ENCODE data around the gene ZNF892. TPM values are rescaled to one million over a fixed set of nuclear protein-coding genes. Genes with fewer than 3 reads are reported as not detected.
"Not testable (repeated sequence)": the region's sequence is repeated elsewhere in the genome, so short reads cannot be mapped to it uniquely, and the experiment has no call there.

ZNF892 gene
- total and polyA plus RNA-seq, 2 experiments from 2014 or later: 0.79 to 3.0 TPM

- H4K20me1 ChIP-seq (ENCODE audit: insufficient read depth): no peaks in the 10 kb centered on the region
- in situ Hi-C loops (cut with MboI): no loop called here
- H3K4me1 ChIP-seq (ENCODE audit: insufficient read depth): no peaks in the 10 kb centered on the region
- 0 out of 2 replicates have a peak, but pooled peaks cover 6% of the 10 kb centered on the region for H3K27me3 ChIP-seq (replicated peaks; ENCODE audit: insufficient read depth)
- H3K36me3 ChIP-seq (ENCODE audit: low read depth): no peaks in the 10 kb centered on the region
- no peaks in the 10 kb centered on the region for H3K9me2 ChIP-seq (ENCODE audit: insufficient read depth)
- H3K9me3 ChIP-seq (ENCODE audit: low read depth): no peaks in the 10 kb centered on the region
- no peak overlapping the region for H3K27ac ChIP-seq
- H3F3A ChIP-seq (ENCODE audit: insufficient read depth): no peaks in the 10 kb centered on the region
- no peak for DNase-seq
- 70 to 76% methylated on average over 5 of the region's 5 CpGs for WGBS, 2 experiments (ENCODE audit: low coverage in 1 of 2, low lambda C conversion rate in 2 of 2, missing lambda C conversion rate in 2 of 2)
- no peak overlapping the region for H3K4me3 ChIP-seq
- H3K4me2 ChIP-seq (ENCODE audit: unreplicated experiment): no peak overlapping the region
- H3K79me2 ChIP-seq (ENCODE audit: insufficient read depth): no peaks in the 10 kb centered on the region
- no peak overlapping the region for H2AFZ ChIP-seq
- TF ChIP-seq EZH2phosphoT487 (IDR thresholded peaks at IDR 0.05; ENCODE audit: insufficient read depth, low read depth) (no peak), EZH2 (IDR thresholded peaks at IDR 0.05; ENCODE audit: insufficient read depth, poor library complexity, severe bottlenecking) (no peak)
- H3K9ac ChIP-seq: no peak overlapping the region
Observed at GRCh38 chr2:95240091-95240490, 32.8 kb downstream of the ZNF892 start.

GRCh38 chr2:95240556-95240955, 33.2 kb downstream of the ZNF892 start:
- 63 to 64% methylated on average over 5 of the region's 5 CpGs for WGBS, 2 experiments (ENCODE audit: low coverage in 1 of 2, low lambda C conversion rate in 2 of 2, missing lambda C conversion rate in 2 of 2)

GRCh38 chr2:95242084-95242483, 34.8 kb downstream of the ZNF892 start:
- H3K9me3 ChIP-seq (ENCODE audit: low read depth); H3K4me1 ChIP-seq (ENCODE audit: insufficient read depth); H3K27ac ChIP-seq; H3K9ac ChIP-seq; H3K27me3 ChIP-seq (replicated peaks; ENCODE audit: insufficient read depth); H3K79me2 ChIP-seq (ENCODE audit: insufficient read depth); H3K4me2 ChIP-seq (ENCODE audit: unreplicated experiment); H3K36me3 ChIP-seq (ENCODE audit: low read depth); H2AFZ ChIP-seq; H3F3A ChIP-seq (ENCODE audit: insufficient read depth); H3K4me3 ChIP-seq; in situ Hi-C loops (cut with MboI); H4K20me1 ChIP-seq (ENCODE audit: insufficient read depth); H3K9me2 ChIP-seq (ENCODE audit: insufficient read depth): not testable (repeated sequence)
- peak; percentile 12 for DNase-seq
- 15 to 29% methylated on average over 1 of the region's 1 CpG for WGBS, 2 experiments (ENCODE audit: low coverage in 1 of 2, low lambda C conversion rate in 2 of 2, missing lambda C conversion rate in 2 of 2)

More at GRCh38 chr2:95240556-95240955, 33.2 kb downstream of the ZNF892 start:
- Histone ChIP-seq H3K4me2 (ENCODE audit: unreplicated experiment) (no peak overlapping the region), H3K4me3 (no peak overlapping the region), H3K9ac (no peak overlapping the region), H3K27me3 (replicated peaks; ENCODE audit: insufficient read depth) (0 out of 2 replicates have a peak, but pooled peaks cover 5% of the 10 kb centered on the region), H4K20me1 (ENCODE audit: insufficient read depth) (no peaks in the 10 kb centered on the region), H3K9me2 (ENCODE audit: insufficient read depth) (no peaks in the 10 kb centered on the region), H2AFZ (no peak overlapping the region), H3K27ac (no peak overlapping the region), H3K79me2 (ENCODE audit: insufficient read depth) (no peaks in the 10 kb centered on the region), H3F3A (ENCODE audit: insufficient read depth) (no peaks in the 10 kb centered on the region), H3K9me3 (ENCODE audit: low read depth) (no peaks in the 10 kb centered on the region), H3K4me1 (ENCODE audit: insufficient read depth) (no peaks in the 10 kb centered on the region), H3K36me3 (ENCODE audit: low read depth) (no peaks in the 10 kb centered on the region)
- TF ChIP-seq EZH2 (IDR thresholded peaks at IDR 0.05; ENCODE audit: insufficient read depth, poor library complexity, severe bottlenecking) (no peak), EZH2phosphoT487 (IDR thresholded peaks at IDR 0.05; ENCODE audit: insufficient read depth, low read depth) (no peak)
- no peak for DNase-seq
- in situ Hi-C loops (cut with MboI): no loop called here

Other genes with a start within 250 kb of the ZNF892 start
- gene MAL, start 181.8 kb upstream of the ZNF892 start, total RNA-seq (2014; rRNA removed; shearing (Covaris generic)): not detected in 2 replicates
- gene MAL, start 181.8 kb upstream of the ZNF892 start, polyA plus RNA-seq (2016; fragmentation: Nextera tagmentation; extraction: Ambion mirVana): not detected in 2 replicates
- gene MRPS5, start 85.7 kb upstream of the ZNF892 start, total RNA-seq (2014; rRNA removed; shearing (Covaris generic)): 26.1 and 34.3 TPM in 2 replicates
- 38.1 and 38.4 TPM in 2 replicates for gene MRPS5, start 85.7 kb upstream of the ZNF892 start, polyA plus RNA-seq (2016; fragmentation: Nextera tagmentation; extraction: Ambion mirVana)
- 8.1 and 12.8 TPM in 2 replicates for gene ZNF514, start 47.7 kb upstream of the ZNF892 start, total RNA-seq (2014; rRNA removed; shearing (Covaris generic))
- gene ZNF514, start 47.7 kb upstream of the ZNF892 start, polyA plus RNA-seq (2016; fragmentation: Nextera tagmentation; extraction: Ambion mirVana): 5.3 and 5.6 TPM in 2 replicates
- 5.6 and 7.6 TPM in 2 replicates for gene ZNF2, start 41.7 kb upstream of the ZNF892 start, total RNA-seq (2014; rRNA removed; shearing (Covaris generic))
- 3.3 and 4.3 TPM in 2 replicates for gene ZNF2, start 41.7 kb upstream of the ZNF892 start, polyA plus RNA-seq (2016; fragmentation: Nextera tagmentation; extraction: Ambion mirVana)
- gene PROM2, start 66.9 kb downstream of the ZNF892 start, total RNA-seq (2014; rRNA removed; shearing (Covaris generic)): 0.22 TPM in 1 of 2 replicates, not detected in the other
- gene PROM2, start 66.9 kb downstream of the ZNF892 start, polyA plus RNA-seq (2016; fragmentation: Nextera tagmentation; extraction: Ambion mirVana): 0.25 TPM in 1 of 2 replicates, not detected in the other
- gene KCNIP3, start 89.8 kb downstream of the ZNF892 start, total RNA-seq (2014; rRNA removed; shearing (Covaris generic)): 10.7 and 11.9 TPM in 2 replicates
- 3.7 and 4.9 TPM in 2 replicates for gene KCNIP3, start 89.8 kb downstream of the ZNF892 start, polyA plus RNA-seq (2016; fragmentation: Nextera tagmentation; extraction: Ambion mirVana)
- 13.4 and 23.8 TPM in 2 replicates for gene FAHD2A, start 195.2 kb downstream of the ZNF892 start, total RNA-seq (2014; rRNA removed; shearing (Covaris generic))
- gene FAHD2A, start 195.2 kb downstream of the ZNF892 start, polyA plus RNA-seq (2016; fragmentation: Nextera tagmentation; extraction: Ambion mirVana): 21.7 and 24.5 TPM in 2 replicates

Data from GM23248 (cell line).